HepG2 (cell line): ENCODE data around the gene ELMOD1. TPM values are rescaled to one million over a fixed set of nuclear protein-coding genes. Genes with fewer than 3 reads are reported as not detected.
"Not testable (repeated sequence)": the region's sequence is repeated elsewhere in the genome, so short reads cannot be mapped to it uniquely, and the experiment has no call there.

ENCODE experiments used
- ATAC-seq: fragments of 200-7000 bp; cut with Tn5 transposase; 3 replicates; pipeline ENCODE4 v1.9.1; 2020; ENCODE audit warnings: mild to moderate bottlenecking, moderate library complexity
- BruUV-seq: library from RNA; stranded (reverse); fragments of 400-500 nt; replicated peaks from 2 replicates; lab custom pipeline; 2021; lab: Mats Ljungman, UMichigan
- CTCF ChIA-PET: fragments of 300-600 bp; formaldehyde crosslinking; extraction: SDS; loops from one replicate; lab custom pipeline; 2021; ENCODE audit warnings: low total read pairs, inconsistent platforms, low intra/inter-chr PET ratio; lab: Yijun Ruan, JAX
- POLR2A ChIA-PET: fragments of 350-600 bp; sonication (Branson Sonifier 250); formaldehyde crosslinking; loops from one replicate; lab custom pipeline; 2020; ENCODE audit warnings: antibody characterized with exemption, inconsistent platforms; lab: Yijun Ruan, JAX
- DNase-seq: peaks from one replicate; pipeline ENCODE4 v3.0.0-alpha.2; 2015; ENCODE audit warnings: low spot score
- FAIRE-seq: peaks from 3 replicates; lab custom pipeline; 2011; peaks lifted over from hg19 to GRCh38; lab: Jason Lieb, UNC
- H2AFZ ChIP-seq: one replicate; pipeline ENCODE4 v1.6.1; 2011; ENCODE audit warnings: low read length, inconsistent platforms
- H3K27ac ChIP-seq: fragments of 300-600 bp; 3 replicates; pipeline ENCODE4 v1.8.0; 2011; ENCODE audit warnings: mixed run types, mild to moderate bottlenecking, mixed read lengths, low read length, inconsistent platforms; ENCODE audit not compliant: insufficient read depth; ENCODE audit errors: extremely low read length
- H3K27me3 ChIP-seq, 2 experiments: fragments of 200-600 bp in 1 of 2; 2 replicates in 1 of 2; 3 replicates in 1 of 2; pipeline versions ENCODE4 v1.6.0 to v1.8.0; 2011; ENCODE audit warnings: low read length in 2 of 2, mild to moderate bottlenecking in 2 of 2, moderate library complexity in 2 of 2, inconsistent platforms in 1 of 2; ENCODE audit not compliant: insufficient read depth in 2 of 2, control insufficient read depth in 1 of 2
- H3K36me3 ChIP-seq, 2 experiments: fragments of 200-600 bp in 1 of 2; replicated peaks in 1 of 2; 2 replicates in 1 of 2; 3 replicates in 1 of 2; pipeline versions ENCODE4 v1.5.1 to v1.8.0; 2011; ENCODE audit warnings: low read length in 2 of 2, inconsistent platforms in 1 of 2; ENCODE audit not compliant: insufficient read depth in 2 of 2, control insufficient read depth in 1 of 2
- H3K4me1 ChIP-seq: 2 replicates; pipeline ENCODE4 v1.5.1; 2012; ENCODE audit warnings: low read length, inconsistent platforms; ENCODE audit not compliant: insufficient read depth
- H3K4me2 ChIP-seq: 2 replicates; pipeline ENCODE4 v1.6.0; 2011; ENCODE audit warnings: low read depth, low read length, inconsistent platforms
- H3K4me3 ChIP-seq, 3 experiments: fragments of 200-600 bp in 1 of 3; sonication (generic), shearing (Covaris generic) in 1 of 3; replicated peaks in 1 of 3; 2 replicates each; pipeline ENCODE4 v1.5.1; 2011 to 2016; ENCODE audit warnings: low read length in 3 of 3, inconsistent platforms in 2 of 3, low read depth in 2 of 3, mild to moderate bottlenecking in 2 of 3, control low read depth in 1 of 3, mixed read lengths in 1 of 3; ENCODE audit not compliant: insufficient read depth in 1 of 3
- H3K79me2 ChIP-seq: one replicate; pipeline ENCODE4 v1.6.1; 2011; ENCODE audit warnings: low read length, inconsistent platforms; ENCODE audit not compliant: insufficient read depth
- H3K9ac ChIP-seq: 2 replicates; pipeline ENCODE4 v1.6.0; 2011; ENCODE audit warnings: mild to moderate bottlenecking, low read depth, low read length, inconsistent platforms; ENCODE audit not compliant: insufficient read depth
- H3K9me3 ChIP-seq: 2 replicates; pipeline ENCODE4 v1.5.1; 2012; ENCODE audit warnings: mild to moderate bottlenecking, low read length
- H4K20me1 ChIP-seq: 2 replicates; pipeline ENCODE4 v1.6.0; 2011; ENCODE audit warnings: inconsistent platforms, mild to moderate bottlenecking, low read length, moderate library complexity; ENCODE audit not compliant: insufficient read depth
- CBX5 ChIP-seq: sonication (generic); formaldehyde crosslinking; IDR thresholded peaks from 2 replicates; pipeline ENCODE4 v1.4.0; 2020; ENCODE audit warnings: missing genetic modification reagents, borderline replicate concordance
- DMAP1 ChIP-seq: IDR thresholded peaks from 2 replicates; pipeline ENCODE4 v1.6.1; 2016
- JUNB ChIP-seq: sonication (generic); formaldehyde crosslinking; IDR thresholded peaks from 2 replicates; pipeline ENCODE4 v1.8.0; 2022; ENCODE audit warnings: missing genetic modification reagents, mild to moderate bottlenecking, borderline replicate concordance
- KMT2A ChIP-seq: sonication (generic); formaldehyde crosslinking; IDR thresholded peaks from 2 replicates; pipeline ENCODE4 v1.4.0; 2020; ENCODE audit warnings: missing genetic modification reagents
- MLLT10 ChIP-seq: sonication (generic); formaldehyde crosslinking; IDR thresholded peaks from 2 replicates; pipeline ENCODE4 v1.4.0; 2020; ENCODE audit warnings: missing genetic modification reagents
- NR2F6 ChIP-seq, 2 experiments: IDR thresholded peaks; 2 replicates each; pipeline ENCODE4 v1.6.1; 2016; ENCODE audit warnings: antibody characterized with exemption in 1 of 2, mild to moderate bottlenecking in 1 of 2
- ZFP36 ChIP-seq: fragments of 150-350 bp; IDR thresholded peaks from 2 replicates; pipeline ENCODE4 v1.6.1; 2018; ENCODE audit warnings: borderline replicate concordance, low read length, low read depth; ENCODE audit not compliant: partially characterized antibody
- ZFX ChIP-seq: sonication (generic); formaldehyde crosslinking; IDR thresholded peaks from 2 replicates; pipeline ENCODE4 v1.4.0; 2020; ENCODE audit warnings: mild to moderate bottlenecking, low read depth, missing genetic modification reagents, moderate library complexity
- ZNF263 ChIP-seq: sonication (generic); formaldehyde crosslinking; IDR thresholded peaks from 2 replicates; pipeline ENCODE4 v1.4.0; 2020; ENCODE audit warnings: missing genetic modification reagents
- ZNF383 ChIP-seq: sonication (generic); formaldehyde crosslinking; IDR thresholded peaks from 2 replicates; pipeline ENCODE4 v1.4.0; 2020; ENCODE audit warnings: missing genetic modification reagents, mild to moderate bottlenecking, borderline replicate concordance
- ZNF44 ChIP-seq: sonication (generic); formaldehyde crosslinking; IDR thresholded peaks from 2 replicates; pipeline ENCODE4 v1.5.1; 2020; ENCODE audit warnings: mild to moderate bottlenecking, missing genetic modification reagents
- ZNF703 ChIP-seq: sonication (generic); formaldehyde crosslinking; IDR thresholded peaks from 2 replicates; pipeline ENCODE4 v1.5.1; 2020; ENCODE audit warnings: missing genetic modification reagents, mild to moderate bottlenecking, moderate library complexity, borderline replicate concordance
- ZNF768 ChIP-seq: sonication (generic); formaldehyde crosslinking; IDR thresholded peaks from 2 replicates; pipeline ENCODE4 v1.4.0; 2020; ENCODE audit warnings: missing genetic modification reagents
- WGBS: methylation state at CpG from one replicate; pipeline ENCODE4 v1.1.6; 2017; ENCODE audit warnings: low lambda C conversion rate; 5-methylcytosine and 5-hydroxymethylcytosine counted together
- in situ Hi-C: cut with HindIII; loops from 2 replicates; pipeline ENCODE4 v1.10.0; 2017; ENCODE audit warnings: low pct_unique_long_range_greater_than_20kb; ENCODE audit not compliant: extremely low pct_ligation_motif_present
- intact Hi-C: fragments of 100-400 bp; cut with micrococcal nuclease; formaldehyde crosslinking; loops from one replicate; pipeline ENCODE4 v1.10.0; 2022; ENCODE audit not compliant: unreplicated experiment
- polyA plus RNA-seq, 8 experiments: library from polyadenylated mRNA; depleted of rRNA in 3 of 8; stranded (reverse) in 7 of 8; unstranded in 1 of 8; fragments of >200 nt; fragmentation: Illumina TruSeq in 4 of 8; extraction: Trizol in 4 of 8; gene quantifications; 2 replicates each; pipeline versions ENCODE4 v1.2.1 to v1.2.3, GENCODE V29; 2011 to 2016; ENCODE audit warnings: low read depth in 4 of 8, missing spikeins in 1 of 8, mixed read lengths in 1 of 8; ENCODE audit not compliant: insufficient read depth in 1 of 8
- total RNA-seq, 5 experiments: library from RNA; depleted of rRNA; stranded (reverse); fragments of >200 nt; fragmentation: Illumina TruSeq; extraction: Trizol; gene quantifications; 2 replicates each; pipeline ENCODE4 v1.2.3, GENCODE V29; 2016; ENCODE audit warnings: low read depth in 1 of 5
- TF ChIP-seq, protein P1 (sequence below), 2 experiments: IDR thresholded peaks; 2 replicates each; pipeline ENCODE4 v1.6.1; 2011 to 2012; ENCODE audit warnings: low read length in 2 of 2, borderline replicate concordance in 1 of 2, low read depth in 1 of 2, mild to moderate bottlenecking in 1 of 2, moderate library complexity in 1 of 2
- TF ChIP-seq, protein P2 (sequence below): sonication (generic); formaldehyde crosslinking; IDR thresholded peaks from 2 replicates; pipeline ENCODE4 v1.8.0; 2023; ENCODE audit warnings: mild to moderate bottlenecking, missing genetic modification reagents

The ELMOD1 gene
- total and polyA plus RNA-seq, 2 of the 13 experiments (the other 11 are each of a cell fraction or from before 2014, with no cell fraction given) = not detected

DNA sequence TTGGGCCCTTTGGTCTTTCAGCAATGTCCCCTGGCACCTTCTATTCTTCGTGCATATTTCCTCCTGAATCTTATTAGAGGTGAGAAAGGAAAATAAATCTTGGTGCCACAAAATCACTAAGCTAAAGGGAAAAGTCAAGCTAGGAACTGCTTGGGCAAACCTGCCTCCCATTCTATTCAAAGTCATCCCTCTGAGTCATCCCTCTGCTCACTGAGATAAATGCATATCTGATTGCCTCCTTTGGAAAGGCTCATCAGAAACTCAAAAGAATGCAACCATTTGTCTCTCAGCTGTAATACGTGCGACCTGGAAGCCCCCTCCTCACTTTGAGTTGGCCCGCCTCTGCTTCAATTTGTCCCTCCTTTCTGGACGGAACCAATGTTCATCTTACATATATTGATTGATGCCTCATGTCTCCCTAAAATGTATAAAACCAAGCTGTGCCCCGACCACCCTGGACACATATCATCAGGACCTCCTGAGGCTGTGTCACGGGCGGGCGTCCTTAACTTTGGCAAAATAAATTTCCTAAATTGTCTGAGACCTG lies 24.9 kb upstream of the ELMOD1 start:
- not testable (repeated sequence) for ATAC-seq

DNA sequence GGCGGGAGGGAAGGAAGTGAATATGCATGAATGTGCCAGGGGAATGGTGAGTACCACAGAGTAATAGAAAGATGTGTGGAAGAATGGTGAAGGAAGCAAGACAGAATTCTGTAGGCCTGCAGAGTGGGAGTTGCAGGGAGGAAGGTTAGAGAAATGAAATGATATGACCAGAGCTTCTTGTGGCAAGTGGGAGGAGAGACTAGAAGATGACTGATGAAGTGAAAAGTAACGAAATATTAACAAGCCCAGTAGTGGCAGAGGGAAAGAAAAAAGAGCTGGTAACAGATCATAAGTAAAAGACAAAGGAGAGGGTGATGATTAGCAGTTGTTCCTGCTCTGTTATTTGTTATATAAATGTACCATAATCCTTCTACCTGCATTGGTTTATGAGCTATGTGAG lies 24.4 kb upstream of the ELMOD1 start:
- peaks cover 0 to 10% of the 10 kb centered on the region in 2 experiments; a peak in 2 of 5 replicates for H3K27me3 ChIP-seq
- in situ Hi-C loops = loop anchor here (5.0 kb wide), 1 partner anchor 126 kb away; no protein-coding TSS in a partner anchor
- H3K4me1 ChIP-seq = peaks cover 19% of the 10 kb centered on the region
- no peak for FAIRE-seq
- no peak for ATAC-seq
- H3K4me3 ChIP-seq = no peak overlapping the region
- DNase-seq = no peak
- H3K9ac ChIP-seq = no peak overlapping the region
- ChIA-PET CTCF (no interaction called here), POLR2A (no interaction called here)
- no peaks in the 10 kb centered on the region for H3K36me3 ChIP-seq
- WGBS = 56% methylated on average over 2 of the region's 2 CpGs
- BruUV-seq = no TSS peak
- no peaks in the 10 kb centered on the region for H3K9me3 ChIP-seq
- no peak overlapping the region for H3K27ac ChIP-seq
- no peaks in the 10 kb centered on the region for H4K20me1 ChIP-seq
- intact Hi-C loops = no loop called here
- no peak overlapping the region for H2AFZ ChIP-seq
- no peak overlapping the region for H3K4me2 ChIP-seq
- peaks cover 6% of the 10 kb centered on the region for H3K79me2 ChIP-seq
- TF ChIP-seq ZNF703 = no peak
- no peak for TF ChIP-seq ZNF768 (CRISPR knock-in tag)
- no peak for TF ChIP-seq JUNB (CRISPR knock-in tag)
- no peak for TF ChIP-seq ZFP36
- no peak for TF ChIP-seq KMT2A (CRISPR knock-in tag)
- no peak for TF ChIP-seq MLLT10 (CRISPR knock-in tag)
- TF ChIP-seq CBX5 = no peak
- no peak for TF ChIP-seq DMAP1 (CRISPR knock-in tag)
- TF ChIP-seq ZNF44 = no peak
- TF ChIP-seq, protein P1, sequence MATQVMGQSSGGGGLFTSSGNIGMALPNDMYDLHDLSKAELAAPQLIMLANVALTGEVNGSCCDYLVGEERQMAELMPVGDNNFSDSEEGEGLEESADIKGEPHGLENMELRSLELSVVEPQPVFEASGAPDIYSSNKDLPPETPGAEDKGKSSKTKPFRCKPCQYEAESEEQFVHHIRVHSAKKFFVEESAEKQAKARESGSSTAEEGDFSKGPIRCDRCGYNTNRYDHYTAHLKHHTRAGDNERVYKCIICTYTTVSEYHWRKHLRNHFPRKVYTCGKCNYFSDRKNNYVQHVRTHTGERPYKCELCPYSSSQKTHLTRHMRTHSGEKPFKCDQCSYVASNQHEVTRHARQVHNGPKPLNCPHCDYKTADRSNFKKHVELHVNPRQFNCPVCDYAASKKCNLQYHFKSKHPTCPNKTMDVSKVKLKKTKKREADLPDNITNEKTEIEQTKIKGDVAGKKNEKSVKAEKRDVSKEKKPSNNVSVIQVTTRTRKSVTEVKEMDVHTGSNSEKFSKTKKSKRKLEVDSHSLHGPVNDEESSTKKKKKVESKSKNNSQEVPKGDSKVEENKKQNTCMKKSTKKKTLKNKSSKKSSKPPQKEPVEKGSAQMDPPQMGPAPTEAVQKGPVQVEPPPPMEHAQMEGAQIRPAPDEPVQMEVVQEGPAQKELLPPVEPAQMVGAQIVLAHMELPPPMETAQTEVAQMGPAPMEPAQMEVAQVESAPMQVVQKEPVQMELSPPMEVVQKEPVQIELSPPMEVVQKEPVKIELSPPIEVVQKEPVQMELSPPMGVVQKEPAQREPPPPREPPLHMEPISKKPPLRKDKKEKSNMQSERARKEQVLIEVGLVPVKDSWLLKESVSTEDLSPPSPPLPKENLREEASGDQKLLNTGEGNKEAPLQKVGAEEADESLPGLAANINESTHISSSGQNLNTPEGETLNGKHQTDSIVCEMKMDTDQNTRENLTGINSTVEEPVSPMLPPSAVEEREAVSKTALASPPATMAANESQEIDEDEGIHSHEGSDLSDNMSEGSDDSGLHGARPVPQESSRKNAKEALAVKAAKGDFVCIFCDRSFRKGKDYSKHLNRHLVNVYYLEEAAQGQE (IDR thresholded peaks at IDR 0.05; ENCODE audit: borderline replicate concordance in 1 of 2, low read depth in 1 of 2, low read length in 2 of 2) = no peak
- no peak for TF ChIP-seq NR2F6 (IDR thresholded peaks at IDR 0.05)
- TF ChIP-seq NR2F6 (CRISPR knock-in tag; IDR thresholded peaks at IDR 0.05) = no peak
- no peak for TF ChIP-seq ZNF383 (CRISPR knock-in tag)

More for the DNA sequence above, 24.9 kb upstream of the ELMOD1 start:
- POLR2A ChIA-PET, BruUV-seq, H4K20me1 ChIP-seq, H3K27me3 ChIP-seq, CTCF ChIA-PET, H3K9me3 ChIP-seq, intact Hi-C loops, FAIRE-seq, H3K79me2 ChIP-seq, H3K36me3 ChIP-seq, DNase-seq: not testable (repeated sequence)
- peak overlapping the region; percentile 67 for H3K27ac ChIP-seq
- H2AFZ ChIP-seq = peak overlapping the region; percentile 90
- peaks cover 19% of the 10 kb centered on the region for H3K4me1 ChIP-seq
- in situ Hi-C loops = loop anchor here (5.0 kb wide), 1 partner anchor 126 kb away; no protein-coding TSS in a partner anchor
- H3K4me3 ChIP-seq = peak overlapping the region; percentile 81 to 96 (median 84)
- 69% methylated on average over 9 of the region's 9 CpGs for WGBS
- H3K9ac ChIP-seq = peak overlapping the region; percentile 76
- TF ChIP-seq ZFX (CRISPR knock-in tag) (0 out of 2 replicates have a peak, but pooled peaks have one; percentile 12), ZNF263 (peak; percentile 90)
- TF ChIP-seq, protein P2, sequence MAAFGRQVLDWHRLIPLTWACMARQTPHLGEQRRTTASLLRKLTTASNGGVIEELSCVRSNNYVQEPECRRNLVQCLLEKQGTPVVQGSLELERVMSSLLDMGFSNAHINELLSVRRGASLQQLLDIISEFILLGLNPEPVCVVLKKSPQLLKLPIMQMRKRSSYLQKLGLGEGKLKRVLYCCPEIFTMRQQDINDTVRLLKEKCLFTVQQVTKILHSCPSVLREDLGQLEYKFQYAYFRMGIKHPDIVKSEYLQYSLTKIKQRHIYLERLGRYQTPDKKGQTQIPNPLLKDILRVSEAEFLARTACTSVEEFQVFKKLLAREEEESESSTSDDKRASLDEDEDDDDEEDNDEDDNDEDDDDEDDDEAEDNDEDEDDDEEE (CRISPR knock-in tag) = 0 out of 2 replicates have a peak, but pooled peaks have one; percentile 3
- H3K4me2 ChIP-seq = peak overlapping the region; percentile 90
